HL-60 (cell line): Measurements from ENCODE around the gene POLR1F.
"Not testable (repeated sequence)": the region's sequence is repeated elsewhere in the genome, so short reads cannot be mapped to it uniquely, and the experiment has no call there.

Experiments
- DNase-seq, 2 experiments: peaks; one replicate each; pipeline ENCODE4 v3.0.0-alpha.2; 2010 to 2020; ENCODE audit warnings: low read depth in 1 of 2, low spot score in 1 of 2
- H3K27ac ChIP-seq: fragments of 250-450 bp; sonication (Bioruptor Pico); replicated peaks from 2 replicates; pipeline ENCODE4 v1.5.1; 2020; ENCODE audit warnings: mild to moderate bottlenecking, moderate library complexity
- H3K27me3 ChIP-seq: fragments of 250-450 bp; sonication (Bioruptor Pico); 2 replicates; pipeline ENCODE4 v1.5.1; 2021; ENCODE audit warnings: mild to moderate bottlenecking, moderate library complexity; ENCODE audit not compliant: insufficient read depth, poor library complexity, severe bottlenecking
- H3K4me3 ChIP-seq: replicated peaks from 2 replicates; pipeline ENCODE4 v1.5.1; 2011; ENCODE audit warnings: mild to moderate bottlenecking, control low read depth, low read length; ENCODE audit not compliant: insufficient read depth
- GABPA ChIP-seq: IDR thresholded peaks from 2 replicates; pipeline ENCODE4 v1.6.1; 2012; ENCODE audit warnings: low read depth
- POLR2AphosphoS5 ChIP-seq: IDR thresholded peaks from 2 replicates; pipeline ENCODE4 v1.6.1; 2012; ENCODE audit warnings: low read depth
- REST ChIP-seq: IDR thresholded peaks from 2 replicates; pipeline ENCODE4 v1.6.1; 2012; ENCODE audit warnings: low read depth; ENCODE audit not compliant: insufficient replicate concordance
- SPI1 ChIP-seq: IDR thresholded peaks from 2 replicates; pipeline ENCODE4 v1.6.1; 2012; ENCODE audit warnings: low read depth, mild to moderate bottlenecking, borderline replicate concordance
- TF ChIP-seq, protein P1 (sequence below): IDR thresholded peaks from one replicate; pipeline ENCODE4 v1.5.1; 2011; ENCODE audit warnings: low read length, control low read depth, inconsistent platforms; ENCODE audit not compliant: insufficient read depth

Gene POLR1F

DNA sequence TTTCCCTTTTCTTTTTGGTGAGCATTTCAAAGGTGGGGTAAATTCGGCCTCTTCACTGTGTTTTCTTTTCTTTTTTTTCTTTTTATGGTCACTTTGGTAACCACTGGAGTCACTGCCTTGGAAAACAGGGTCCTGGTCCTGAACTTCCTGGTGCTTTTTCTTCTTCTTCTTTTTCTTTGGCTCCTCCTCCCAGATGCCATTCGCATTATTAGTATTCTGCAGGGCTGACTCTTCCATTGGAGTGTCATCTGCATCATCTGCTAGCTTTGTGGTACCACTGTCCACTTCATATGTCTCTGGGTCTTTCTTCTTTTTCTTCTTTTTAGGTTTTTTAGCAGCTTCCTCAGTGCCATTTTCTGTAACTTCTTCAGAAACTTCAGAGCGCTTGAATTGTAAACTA, 10.5 kb downstream of the POLR1F start:
- Histone ChIP-seq H3K4me3 (no peak overlapping the region), H3K27me3 (no peaks in the 10 kb centered on the region), H3K27ac (no peak overlapping the region)
- DNase-seq = no peak
- TF ChIP-seq SPI1 = no peak
- TF ChIP-seq POLR2AphosphoS5 = no peak
- TF ChIP-seq GABPA = no peak
- TF ChIP-seq REST = no peak
- TF ChIP-seq, protein P1, sequence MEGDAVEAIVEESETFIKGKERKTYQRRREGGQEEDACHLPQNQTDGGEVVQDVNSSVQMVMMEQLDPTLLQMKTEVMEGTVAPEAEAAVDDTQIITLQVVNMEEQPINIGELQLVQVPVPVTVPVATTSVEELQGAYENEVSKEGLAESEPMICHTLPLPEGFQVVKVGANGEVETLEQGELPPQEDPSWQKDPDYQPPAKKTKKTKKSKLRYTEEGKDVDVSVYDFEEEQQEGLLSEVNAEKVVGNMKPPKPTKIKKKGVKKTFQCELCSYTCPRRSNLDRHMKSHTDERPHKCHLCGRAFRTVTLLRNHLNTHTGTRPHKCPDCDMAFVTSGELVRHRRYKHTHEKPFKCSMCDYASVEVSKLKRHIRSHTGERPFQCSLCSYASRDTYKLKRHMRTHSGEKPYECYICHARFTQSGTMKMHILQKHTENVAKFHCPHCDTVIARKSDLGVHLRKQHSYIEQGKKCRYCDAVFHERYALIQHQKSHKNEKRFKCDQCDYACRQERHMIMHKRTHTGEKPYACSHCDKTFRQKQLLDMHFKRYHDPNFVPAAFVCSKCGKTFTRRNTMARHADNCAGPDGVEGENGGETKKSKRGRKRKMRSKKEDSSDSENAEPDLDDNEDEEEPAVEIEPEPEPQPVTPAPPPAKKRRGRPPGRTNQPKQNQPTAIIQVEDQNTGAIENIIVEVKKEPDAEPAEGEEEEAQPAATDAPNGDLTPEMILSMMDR = no peak

DNA sequence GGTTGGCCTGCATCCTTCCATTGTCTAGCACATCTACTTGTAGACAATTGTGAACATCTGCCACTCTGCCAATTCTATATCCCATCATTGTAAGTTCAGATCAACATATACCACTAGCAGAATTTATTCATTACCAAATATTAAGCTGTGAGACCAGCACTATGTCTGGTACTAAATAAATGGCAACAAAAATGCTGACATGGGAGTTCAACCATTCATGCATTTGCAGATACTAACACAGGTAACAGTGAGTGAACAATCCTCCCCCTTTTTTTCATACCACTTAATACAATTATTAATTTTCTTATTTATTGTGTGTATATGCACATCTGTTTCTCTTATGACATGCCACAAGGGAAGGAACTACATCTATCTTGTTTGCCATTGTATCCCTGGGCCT, 11.9 kb downstream of the POLR1F start:
- Histone ChIP-seq H3K27me3 (no peaks in the 10 kb centered on the region), H3K4me3 (no peak overlapping the region), H3K27ac (no peak overlapping the region)
- DNase-seq = no peak
- TF ChIP-seq SPI1 = no peak

DNA sequence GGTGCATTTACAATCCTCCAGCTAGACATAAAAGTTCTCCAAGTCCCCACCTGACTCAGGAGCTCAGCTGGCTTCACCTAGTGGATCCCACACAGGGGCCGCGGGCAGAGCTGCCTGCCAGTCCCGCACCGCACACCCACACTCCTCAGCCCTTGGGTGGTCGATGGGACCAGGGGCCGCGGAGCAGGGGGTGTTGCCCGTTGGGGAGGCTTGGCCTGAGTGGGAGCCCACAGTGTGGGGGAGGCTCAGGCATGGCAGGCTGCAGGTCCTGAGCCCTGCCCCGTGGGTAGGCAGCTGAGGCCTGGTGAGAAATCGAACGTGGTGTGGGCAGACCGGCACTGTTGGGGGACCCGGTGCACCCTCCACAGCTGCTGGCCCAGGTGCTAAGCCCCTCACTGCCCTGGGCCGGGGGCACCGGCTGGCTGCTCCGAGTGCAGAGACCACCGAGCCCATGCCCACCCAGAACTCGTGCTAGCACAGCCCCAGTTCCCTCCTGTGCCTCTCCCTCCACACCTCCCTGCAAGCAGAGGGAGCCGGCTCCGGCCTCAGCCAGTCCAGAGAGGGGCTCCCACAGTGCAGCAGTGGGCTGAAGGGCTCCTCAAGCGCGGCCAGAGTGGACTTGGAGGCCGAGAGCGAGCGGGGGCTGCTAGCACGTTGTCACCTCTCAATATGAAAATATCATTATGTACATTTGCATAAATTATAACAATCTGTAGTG, 16.6 kb downstream of the POLR1F start:
- Histone ChIP-seq H3K4me3 (no peak overlapping the region), H3K27me3 (no peaks in the 10 kb centered on the region), H3K27ac (no peak overlapping the region)
- TF ChIP-seq POLR2AphosphoS5 (no peak), GABPA (no peak), REST (no peak), SPI1 (no peak)
- TF ChIP-seq, protein P1 = no peak
- no peak for DNase-seq

GRCh38 chr7:19690736-19691135, 18.1 kb downstream of the POLR1F start:
- no peaks in the 10 kb centered on the region for H3K27me3 ChIP-seq
- no peak overlapping the region for H3K4me3 ChIP-seq
- no peak overlapping the region for H3K27ac ChIP-seq
- DNase-seq = no peak
- TF ChIP-seq, protein P1 = no peak
- TF ChIP-seq POLR2AphosphoS5 (no peak), REST (no peak), GABPA (no peak)

GRCh38 chr7:19689130-19689529, 19.7 kb downstream of the POLR1F start:
- not testable (repeated sequence) for DNase-seq, H3K27me3 ChIP-seq, H3K4me3 ChIP-seq, H3K27ac ChIP-seq
